ENCODE measurements around the gene BLVRA. TPM values are rescaled to one million over a fixed set of nuclear protein-coding genes. Genes with fewer than 3 reads are reported as not detected.

The BLVRA gene
- total and polyA plus RNA-seq, 10 of the 15 experiments (the other 5 are each of a cell fraction or from before 2014, with no cell fraction given): 63.3 to 198 (median 102) TPM

GRCh38 chr7:43735802-43736603, 22.5 kb upstream of the BLVRA start (continued):
- TF ChIP-seq MXI1 (IDR thresholded peaks at IDR 0.05; ENCODE audit: low read depth, low read length) (no peak), ZBTB33 (IDR thresholded peaks at IDR 0.05) (no peak), BMI1 (IDR thresholded peaks at IDR 0.05; ENCODE audit: borderline replicate concordance) (no peak), ATF7 (IDR thresholded peaks at IDR 0.05; ENCODE audit: low read depth) (peak; percentile 58; the same call in 1 of the 2 replicates), SREBF2 (IDR thresholded peaks at IDR 0.05; ENCODE audit: low read length) (no peak), SMAD5 (IDR thresholded peaks at IDR 0.05; ENCODE audit: low read depth) (no peak), E2F8 (IDR thresholded peaks at IDR 0.05; ENCODE audit: low read depth, partially characterized antibody) (no peak), TBL1XR1 (IDR thresholded peaks at IDR 0.05; ENCODE audit: low read depth, low read length) (no peak; the same call in 1 of the 2 replicates), MLLT1 (IDR thresholded peaks at IDR 0.05) (no peak), GATAD2B (conservative IDR thresholded peaks at IDR 0.05; ENCODE audit: low read depth) (peak; percentile 64; the same call in 1 of the 2 replicates), ZZZ3 (IDR thresholded peaks at IDR 0.05; ENCODE audit: control insufficient read depth, insufficient read length, low read depth) (no peak), RFX5 (IDR thresholded peaks at IDR 0.05; ENCODE audit: low read depth, low read length) (no peak), POU2F2 (IDR thresholded peaks at IDR 0.05; ENCODE audit: borderline replicate concordance, low read depth, low read length) (peak; percentile 71; the same call in 1 of the 3 replicates), CEBPZ (IDR thresholded peaks at IDR 0.05; ENCODE audit: low read depth, low read length) (no peak)
- TF ChIP-seq, protein P1, sequence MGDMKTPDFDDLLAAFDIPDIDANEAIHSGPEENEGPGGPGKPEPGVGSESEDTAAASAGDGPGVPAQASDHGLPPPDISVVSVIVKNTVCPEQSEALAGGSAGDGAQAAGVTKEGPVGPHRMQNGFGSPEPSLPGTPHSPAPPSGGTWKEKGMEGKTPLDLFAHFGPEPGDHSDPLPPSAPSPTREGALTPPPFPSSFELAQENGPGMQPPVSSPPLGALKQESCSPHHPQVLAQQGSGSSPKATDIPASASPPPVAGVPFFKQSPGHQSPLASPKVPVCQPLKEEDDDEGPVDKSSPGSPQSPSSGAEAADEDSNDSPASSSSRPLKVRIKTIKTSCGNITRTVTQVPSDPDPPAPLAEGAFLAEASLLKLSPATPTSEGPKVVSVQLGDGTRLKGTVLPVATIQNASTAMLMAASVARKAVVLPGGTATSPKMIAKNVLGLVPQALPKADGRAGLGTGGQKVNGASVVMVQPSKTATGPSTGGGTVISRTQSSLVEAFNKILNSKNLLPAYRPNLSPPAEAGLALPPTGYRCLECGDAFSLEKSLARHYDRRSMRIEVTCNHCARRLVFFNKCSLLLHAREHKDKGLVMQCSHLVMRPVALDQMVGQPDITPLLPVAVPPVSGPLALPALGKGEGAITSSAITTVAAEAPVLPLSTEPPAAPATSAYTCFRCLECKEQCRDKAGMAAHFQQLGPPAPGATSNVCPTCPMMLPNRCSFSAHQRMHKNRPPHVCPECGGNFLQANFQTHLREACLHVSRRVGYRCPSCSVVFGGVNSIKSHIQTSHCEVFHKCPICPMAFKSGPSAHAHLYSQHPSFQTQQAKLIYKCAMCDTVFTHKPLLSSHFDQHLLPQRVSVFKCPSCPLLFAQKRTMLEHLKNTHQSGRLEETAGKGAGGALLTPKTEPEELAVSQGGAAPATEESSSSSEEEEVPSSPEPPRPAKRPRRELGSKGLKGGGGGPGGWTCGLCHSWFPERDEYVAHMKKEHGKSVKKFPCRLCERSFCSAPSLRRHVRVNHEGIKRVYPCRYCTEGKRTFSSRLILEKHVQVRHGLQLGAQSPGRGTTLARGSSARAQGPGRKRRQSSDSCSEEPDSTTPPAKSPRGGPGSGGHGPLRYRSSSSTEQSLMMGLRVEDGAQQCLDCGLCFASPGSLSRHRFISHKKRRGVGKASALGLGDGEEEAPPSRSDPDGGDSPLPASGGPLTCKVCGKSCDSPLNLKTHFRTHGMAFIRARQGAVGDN (IDR thresholded peaks at IDR 0.05): peak; percentile 84

Measured in GM12878 (cell line).